Breast epithelium (tissue), 3 donors: ENCODE results near the gene BSND.
A peak's percentile ranks its signal among the peaks of the same experiment; 100 is the strongest.

Experiments used
- CTCF ChIP-seq, 3 donors: fragments of 450-650 bp; IDR thresholded peaks; one replicate each; pipeline ENCODE4 v1.5.1; 2016 to 2017; ENCODE audit warnings: antibody characterized with exemption in 3 of 3, mild to moderate bottlenecking in 3 of 3, moderate library complexity in 3 of 3
- POLR2AphosphoS5 ChIP-seq, 3 donors: sonication (generic); formaldehyde crosslinking; IDR thresholded peaks; one replicate each; pipeline ENCODE4 v1.6.1; 2017; ENCODE audit warnings: antibody characterized with exemption in 3 of 3

- TF ChIP-seq CTCF (IDR thresholded peaks at IDR 0.05) (peak in 1 of 3 donors; percentile 14), POLR2AphosphoS5 (IDR thresholded peaks at IDR 0.05) (no peak)
These were observed 25.4 kb upstream of the BSND start for GRCh38 chr1:54973205-54973921.
